Hepatocyte (in vitro differentiated cells): ENCODE measurements around the gene ARIH1. TPM values are rescaled to one million over a fixed set of nuclear protein-coding genes. Genes with fewer than 3 reads are reported as not detected.

Experiments used
- DNase-seq: peaks from one replicate; pipeline ENCODE4 v3.0.0-alpha.2; 2016; ENCODE audit warnings: low spot score
- H2AFZ ChIP-seq: fragments of 200-600 bp; sonication (generic); 2 replicates; pipeline ENCODE4 v1.6.0; 2016; ENCODE audit warnings: antibody characterized with exemption, mild to moderate bottlenecking
- H3K27ac ChIP-seq: fragments of 200-600 bp; sonication (generic); 2 replicates; pipeline ENCODE4 v1.5.1; 2016; ENCODE audit warnings: mild to moderate bottlenecking
- H3K27me3 ChIP-seq: fragments of 200-600 bp; sonication (generic); 2 replicates; pipeline ENCODE4 v1.6.1; 2016
- H3K36me3 ChIP-seq: fragments of 200-600 bp; sonication (generic); replicated peaks from 2 replicates; pipeline ENCODE4 v1.5.1; 2016; ENCODE audit warnings: low read depth; ENCODE audit not compliant: insufficient read depth
- H3K4me1 ChIP-seq: fragments of 200-600 bp; sonication (generic); 2 replicates; pipeline ENCODE4 v1.5.1; 2016; ENCODE audit warnings: mild to moderate bottlenecking, moderate library complexity; ENCODE audit not compliant: insufficient read depth
- H3K4me2 ChIP-seq: fragments of 200-600 bp; sonication (generic); 2 replicates; pipeline ENCODE4 v1.6.0; 2016
- H3K4me3 ChIP-seq: fragments of 200-600 bp; sonication (generic); 2 replicates; pipeline ENCODE4 v1.5.1; 2016; ENCODE audit warnings: mild to moderate bottlenecking
- H3K79me2 ChIP-seq: fragments of 200-600 bp; sonication (generic); 2 replicates; pipeline ENCODE4 v1.6.0; 2017; ENCODE audit warnings: mild to moderate bottlenecking
- H3K9me2 ChIP-seq: fragments of 200-600 bp; sonication (generic); replicated peaks from 2 replicates; pipeline ENCODE4 v1.6.0; 2017; ENCODE audit warnings: mild to moderate bottlenecking; ENCODE audit not compliant: insufficient read depth
- H3K9me3 ChIP-seq: fragments of 200-600 bp; sonication (generic); 2 replicates; pipeline ENCODE4 v1.5.1; 2016; ENCODE audit warnings: low read depth, mild to moderate bottlenecking
- H4K20me1 ChIP-seq: fragments of 200-600 bp; sonication (generic); 2 replicates; pipeline ENCODE4 v1.6.0; 2016; ENCODE audit warnings: mild to moderate bottlenecking; ENCODE audit not compliant: insufficient read depth, poor library complexity, severe bottlenecking
- EZH2 ChIP-seq: fragments of 200-600 bp; sonication (generic); IDR thresholded peaks from 2 replicates; pipeline ENCODE4 v1.6.1; 2016; ENCODE audit warnings: antibody characterized with exemption, mild to moderate bottlenecking, borderline replicate concordance
- EZH2phosphoT487 ChIP-seq: fragments of 200-600 bp; sonication (generic); IDR thresholded peaks from one replicate; pipeline ENCODE4 v1.6.1; 2018; ENCODE audit warnings: antibody characterized with exemption, mild to moderate bottlenecking, low read depth, moderate library complexity; ENCODE audit not compliant: unreplicated experiment, severe bottlenecking
- WGBS: methylation state at CpG from one replicate; pipeline ENCODE4 v1.1.6; 2016; ENCODE audit warnings: low lambda C conversion rate; ENCODE audit errors: missing lambda C conversion rate; 5-methylcytosine and 5-hydroxymethylcytosine counted together
- polyA plus RNA-seq: library from polyadenylated mRNA; unstranded; fragments of >200 nt; fragmentation: Nextera tagmentation; extraction: Ambion mirVana; gene quantifications from 2 replicates; pipeline ENCODE4 v1.2.1, GENCODE V29; 2016
- total RNA-seq: library from RNA; depleted of rRNA; stranded (reverse); fragments of >200 nt; gene quantifications from 2 replicates; pipeline ENCODE4 v1.2.3, GENCODE V29; 2014
- TF ChIP-seq, protein P1 (sequence below): fragments of 200-600 bp; sonication (generic); IDR thresholded peaks from 2 replicates; pipeline ENCODE4 v1.5.1; 2016; ENCODE audit warnings: antibody characterized with exemption, mild to moderate bottlenecking; ENCODE audit not compliant: poor library complexity

The ARIH1 gene
- total and polyA plus RNA-seq, 2 experiments from 2014 or later, result 61.6 to 76.3 TPM

DNA sequence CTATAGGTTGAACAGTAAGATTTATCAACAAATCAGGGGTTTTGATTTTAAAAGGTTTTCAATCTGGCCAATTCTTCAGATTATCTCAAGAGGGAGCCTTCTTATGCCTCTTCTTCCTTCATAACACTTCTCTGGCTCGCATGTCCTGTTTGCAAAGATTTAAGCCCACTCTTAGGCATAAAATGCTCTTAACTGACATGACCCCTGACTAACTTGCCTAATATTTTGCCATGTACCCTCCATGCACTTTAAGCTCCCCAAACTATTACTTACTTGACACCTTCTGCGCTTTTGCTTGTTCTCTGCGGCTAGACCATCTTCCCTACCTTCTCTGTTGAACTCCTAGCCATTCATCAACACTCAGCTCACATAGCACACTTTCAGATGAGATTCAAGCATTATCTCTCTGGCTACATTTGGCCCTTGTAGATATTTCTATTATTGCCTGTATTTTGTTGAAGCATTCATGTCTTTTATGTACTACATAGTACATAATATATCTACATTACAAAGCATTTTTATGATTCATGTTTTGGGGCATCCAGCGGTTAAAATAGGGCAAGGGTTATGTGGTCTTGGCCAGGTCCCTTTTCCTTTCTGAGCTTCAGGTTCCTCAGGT, 1.0 kb upstream of the ARIH1 start:
- H3K4me1 ChIP-seq, result peaks cover 21% of the 10 kb centered on the region
- WGBS, result 53% methylated on average over 4 of the region's 4 CpGs
- H3K4me2 ChIP-seq, result peak overlapping the region; percentile 82
- no peaks in the 10 kb centered on the region for H3K9me2 ChIP-seq
- H3K79me2 ChIP-seq, result peaks cover 44% of the 10 kb centered on the region
- no peaks in the 10 kb centered on the region for H3K27me3 ChIP-seq
- TF ChIP-seq EZH2phosphoT487 (no peak), EZH2 (no peak)
- TF ChIP-seq, protein P1, sequence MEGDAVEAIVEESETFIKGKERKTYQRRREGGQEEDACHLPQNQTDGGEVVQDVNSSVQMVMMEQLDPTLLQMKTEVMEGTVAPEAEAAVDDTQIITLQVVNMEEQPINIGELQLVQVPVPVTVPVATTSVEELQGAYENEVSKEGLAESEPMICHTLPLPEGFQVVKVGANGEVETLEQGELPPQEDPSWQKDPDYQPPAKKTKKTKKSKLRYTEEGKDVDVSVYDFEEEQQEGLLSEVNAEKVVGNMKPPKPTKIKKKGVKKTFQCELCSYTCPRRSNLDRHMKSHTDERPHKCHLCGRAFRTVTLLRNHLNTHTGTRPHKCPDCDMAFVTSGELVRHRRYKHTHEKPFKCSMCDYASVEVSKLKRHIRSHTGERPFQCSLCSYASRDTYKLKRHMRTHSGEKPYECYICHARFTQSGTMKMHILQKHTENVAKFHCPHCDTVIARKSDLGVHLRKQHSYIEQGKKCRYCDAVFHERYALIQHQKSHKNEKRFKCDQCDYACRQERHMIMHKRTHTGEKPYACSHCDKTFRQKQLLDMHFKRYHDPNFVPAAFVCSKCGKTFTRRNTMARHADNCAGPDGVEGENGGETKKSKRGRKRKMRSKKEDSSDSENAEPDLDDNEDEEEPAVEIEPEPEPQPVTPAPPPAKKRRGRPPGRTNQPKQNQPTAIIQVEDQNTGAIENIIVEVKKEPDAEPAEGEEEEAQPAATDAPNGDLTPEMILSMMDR, result peak; percentile 26
- peaks cover 31% of the 10 kb centered on the region for H4K20me1 ChIP-seq
- H2AFZ ChIP-seq, result peak overlapping the region; percentile 87
- H3K36me3 ChIP-seq, result no peaks in the 10 kb centered on the region
- peak overlapping the region; percentile 100 for H3K27ac ChIP-seq
- DNase-seq, result peak; percentile 17
- no peaks in the 10 kb centered on the region for H3K9me3 ChIP-seq
- peak overlapping the region; percentile 59 for H3K4me3 ChIP-seq

DNA sequence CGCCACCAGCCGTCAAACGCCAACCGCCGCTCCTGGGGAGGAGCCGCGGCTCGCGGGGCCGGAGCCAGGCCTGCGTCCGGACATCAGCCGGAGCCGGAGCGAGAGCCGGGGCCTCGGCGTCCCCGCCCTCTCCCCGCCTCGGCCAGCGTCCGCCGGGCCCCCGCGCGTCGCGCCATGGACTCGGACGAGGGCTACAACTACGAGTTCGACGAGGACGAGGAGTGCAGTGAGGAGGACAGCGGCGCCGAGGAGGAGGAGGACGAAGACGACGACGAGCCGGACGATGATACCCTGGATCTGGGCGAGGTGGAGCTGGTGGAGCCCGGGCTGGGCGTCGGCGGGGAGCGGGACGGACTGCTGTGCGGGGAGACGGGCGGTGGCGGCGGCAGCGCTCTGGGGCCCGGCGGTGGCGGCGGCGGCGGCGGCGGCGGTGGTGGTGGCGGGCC, 359 bp downstream of the ARIH1 start:
- no peak for TF ChIP-seq EZH2phosphoT487
- no peak for TF ChIP-seq EZH2
- TF ChIP-seq, protein P1, result no peak
- H3K4me1 ChIP-seq, result peaks cover 21% of the 10 kb centered on the region
- H3K9me2 ChIP-seq, result no peaks in the 10 kb centered on the region
- no peaks in the 10 kb centered on the region for H3K27me3 ChIP-seq
- peak overlapping the region; percentile 100 for H3K27ac ChIP-seq
- H3K4me3 ChIP-seq, result peak overlapping the region; percentile 96
- H4K20me1 ChIP-seq, result peaks cover 45% of the 10 kb centered on the region
- peaks cover 58% of the 10 kb centered on the region for H3K79me2 ChIP-seq
- no peaks in the 10 kb centered on the region for H3K36me3 ChIP-seq
- H3K4me2 ChIP-seq, result peak overlapping the region; percentile 83
- no peaks in the 10 kb centered on the region for H3K9me3 ChIP-seq
- no peak for DNase-seq
- peak overlapping the region; percentile 60 for H2AFZ ChIP-seq
- WGBS, result 2% methylated on average over 25 of the region's 67 CpGs

DNA sequence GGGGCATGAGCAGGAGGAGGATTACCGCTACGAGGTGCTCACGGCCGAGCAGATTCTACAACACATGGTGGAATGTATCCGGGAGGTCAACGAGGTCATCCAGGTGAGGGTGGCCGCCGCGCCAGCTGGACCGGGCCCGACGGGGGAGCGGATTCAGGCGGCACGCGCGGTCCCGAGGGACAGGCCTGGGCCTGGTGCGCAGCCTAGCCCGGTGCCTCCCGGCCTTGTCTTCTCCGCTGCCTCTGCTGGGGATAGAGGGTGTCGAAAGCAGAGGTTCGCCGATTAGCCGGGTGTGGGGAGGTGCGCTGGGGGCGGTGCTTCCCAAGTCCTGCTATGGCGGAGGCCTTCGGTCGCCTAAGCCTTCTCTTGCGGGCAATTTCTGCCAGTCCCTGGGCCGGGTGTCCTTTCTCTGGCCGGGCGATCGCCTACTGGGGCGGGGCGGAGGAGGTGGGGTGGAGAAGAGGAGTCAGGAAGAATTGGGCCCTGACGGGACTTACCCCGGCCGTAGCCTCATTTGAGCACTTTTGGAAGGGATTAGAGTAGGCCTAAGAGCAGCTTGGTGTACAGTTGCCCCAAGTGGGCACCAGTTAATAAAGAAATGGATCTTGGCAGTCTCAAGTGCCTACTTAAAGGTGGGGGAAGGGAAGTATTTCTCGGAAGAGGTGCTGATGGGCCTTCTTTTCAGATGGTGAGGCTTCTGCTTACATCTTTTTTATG, 940 bp downstream of the ARIH1 start:
- peak; percentile 87 for DNase-seq
- peak overlapping the region; percentile 39 for H2AFZ ChIP-seq
- peak overlapping the region; percentile 100 for H3K27ac ChIP-seq
- H3K36me3 ChIP-seq, result no peaks in the 10 kb centered on the region
- no peaks in the 10 kb centered on the region for H3K27me3 ChIP-seq
- H3K4me2 ChIP-seq, result peak overlapping the region; percentile 83
- peak overlapping the region; percentile 96 for H3K4me3 ChIP-seq
- no peaks in the 10 kb centered on the region for H3K9me3 ChIP-seq
- no peaks in the 10 kb centered on the region for H3K9me2 ChIP-seq
- peaks cover 50% of the 10 kb centered on the region for H4K20me1 ChIP-seq
- WGBS, result 2% methylated on average over 37 of the region's 42 CpGs
- H3K79me2 ChIP-seq, result peaks cover 64% of the 10 kb centered on the region
- TF ChIP-seq EZH2phosphoT487 (no peak), EZH2 (no peak)
- TF ChIP-seq, protein P1, result no peak
- H3K4me1 ChIP-seq, result peaks cover 21% of the 10 kb centered on the region
